Measurements from ENCODE around the gene TCAF1. TPM values are rescaled to one million over a fixed set of nuclear protein-coding genes. Genes with fewer than 3 reads are reported as not detected.
A peak's percentile ranks its signal among the peaks of the same experiment; 100 is the strongest.

Gene TCAF1
- total RNA-seq, 2 donors from 2014 or later = 28.4 to 28.6 TPM

- H3K4me3 ChIP-seq = no peak overlapping the region
- H3K4me1 ChIP-seq (ENCODE audit: control insufficient read depth in 1 of 2, low read depth in 2 of 2) = peaks cover 6 to 24% of the 10 kb centered on the region in 2 donors
- no peaks in the 10 kb centered on the region for H3K27me3 ChIP-seq (replicated peaks; ENCODE audit: insufficient read depth)
- no peak for ATAC-seq (ENCODE audit: insufficient number of reproducible peaks, low FRiP score, low read depth)
- no peak for TF ChIP-seq CTCF (IDR thresholded peaks at IDR 0.05)
- H3K36me3 ChIP-seq = no peaks in the 10 kb centered on the region
- H3K9me3 ChIP-seq = peaks cover 2% of the 10 kb centered on the region
- no peak overlapping the region for H3K27ac ChIP-seq
- no peak for DNase-seq (ENCODE audit: low spot score)
Measured at GRCh38 chr7:143886826-143887477, 15.0 kb downstream of the TCAF1 start.

- no peaks in the 10 kb centered on the region for H3K9me3 ChIP-seq
- H3K27ac ChIP-seq = no peak overlapping the region
- H3K36me3 ChIP-seq = no peaks in the 10 kb centered on the region
- H3K4me1 ChIP-seq (ENCODE audit: control insufficient read depth in 1 of 2, low read depth in 2 of 2) = peaks cover 6 to 34% of the 10 kb centered on the region in 2 donors
- ATAC-seq (ENCODE audit: insufficient number of reproducible peaks, low FRiP score, low read depth) (no peak), DNase-seq (ENCODE audit: low spot score) (no peak)
- TF ChIP-seq CTCF (IDR thresholded peaks at IDR 0.05) = no peak
- H3K4me3 ChIP-seq = no peak overlapping the region
- H3K27me3 ChIP-seq (replicated peaks; ENCODE audit: insufficient read depth) = no peaks in the 10 kb centered on the region
Measured at GRCh38 chr7:143885951-143886350, 16.0 kb downstream of the TCAF1 start.

- Histone ChIP-seq H3K4me1 (ENCODE audit: control insufficient read depth in 1 of 2, low read depth in 2 of 2) (peaks cover 6 to 35% of the 10 kb centered on the region in 2 donors), H3K36me3 (no peaks in the 10 kb centered on the region), H3K9me3 (no peaks in the 10 kb centered on the region), H3K4me3 (peak overlapping the region; percentile 67), H3K27me3 (replicated peaks; ENCODE audit: insufficient read depth) (no peaks in the 10 kb centered on the region), H3K27ac (no peak overlapping the region)
- no peak for ATAC-seq (ENCODE audit: insufficient number of reproducible peaks, low FRiP score, low read depth)
- no peak for DNase-seq (ENCODE audit: low spot score)
- no peak for TF ChIP-seq CTCF (IDR thresholded peaks at IDR 0.05)
Measured at GRCh38 chr7:143884969-143885559, 16.9 kb downstream of the TCAF1 start.

- peak overlapping the region; percentile 67 for H3K4me3 ChIP-seq
- no peak for DNase-seq (ENCODE audit: low spot score)
- no peak for ATAC-seq (ENCODE audit: insufficient number of reproducible peaks, low FRiP score, low read depth)
- H3K36me3 ChIP-seq = no peaks in the 10 kb centered on the region
- no peaks in the 10 kb centered on the region for H3K9me3 ChIP-seq
- H3K4me1 ChIP-seq (ENCODE audit: control insufficient read depth in 1 of 2, low read depth in 2 of 2) = peaks cover 6 to 35% of the 10 kb centered on the region in 2 donors
- no peak overlapping the region for H3K27ac ChIP-seq
- H3K27me3 ChIP-seq (replicated peaks; ENCODE audit: insufficient read depth) = no peaks in the 10 kb centered on the region
- TF ChIP-seq CTCF (IDR thresholded peaks at IDR 0.05) = no peak
Measured at GRCh38 chr7:143884241-143884968, 17.6 kb downstream of the TCAF1 start.

- Histone ChIP-seq H3K27ac (peak overlapping the region in 1 of 2 donors; percentile 15), H3K36me3 (no peaks in the 10 kb centered on the region), H3K27me3 (replicated peaks; ENCODE audit: insufficient read depth) (no peaks in the 10 kb centered on the region), H3K9me3 (no peaks in the 10 kb centered on the region), H3K4me3 (peak overlapping the region; percentile 70), H3K4me1 (ENCODE audit: control insufficient read depth in 1 of 2, low read depth in 2 of 2) (peaks cover 6 to 35% of the 10 kb centered on the region in 2 donors)
- no peak for TF ChIP-seq CTCF (IDR thresholded peaks at IDR 0.05)
- ATAC-seq (ENCODE audit: insufficient number of reproducible peaks, low FRiP score, low read depth) = no peak
- no peak for DNase-seq (ENCODE audit: low spot score)
Measured at GRCh38 chr7:143882604-143883078, 19.3 kb downstream of the TCAF1 start.

Measured in thoracic aorta (tissue), 2 donors.